SK-N-SH treated with all-trans-retinoic acid at 6 μM for 48 hours (cell line): ENCODE measurements around the gene NFAT5.

Experiments used
- ESRRG ChIP-seq: fragments of 250-450 bp; sonication (Bioruptor Pico); IDR thresholded peaks from 2 replicates; pipeline ENCODE4 v1.6.1; 2021; ENCODE audit warnings: mild to moderate bottlenecking
- ISL1 ChIP-seq: fragments of 250-450 bp; sonication (Bioruptor Pico); IDR thresholded peaks from 2 replicates; pipeline ENCODE4 v2.1.2; 2022; ENCODE audit warnings: mild to moderate bottlenecking, moderate library complexity
- PPARA ChIP-seq: fragments of 250-450 bp; sonication (Bioruptor Pico); IDR thresholded peaks from 2 replicates; pipeline ENCODE4 v1.5.0; 2020; ENCODE audit warnings: mild to moderate bottlenecking, borderline replicate concordance
- RARB ChIP-seq: fragments of 250-450 bp; sonication (Bioruptor Pico); IDR thresholded peaks from 2 replicates; pipeline ENCODE4 v1.8.0; 2021; ENCODE audit warnings: mild to moderate bottlenecking, moderate library complexity
- TOX ChIP-seq: fragments of 250-450 bp; sonication (Bioruptor Pico); IDR thresholded peaks from 2 replicates; pipeline ENCODE4 v1.8.0; 2021; ENCODE audit warnings: mild to moderate bottlenecking, moderate library complexity, borderline replicate concordance
- ZNF565 ChIP-seq: fragments of 450-650 bp; formaldehyde crosslinking; conservative IDR thresholded peaks from 2 replicates; pipeline ENCODE4 v1.5.0; 2020; ENCODE audit warnings: low read depth, mild to moderate bottlenecking, moderate library complexity
- ZNF70 ChIP-seq: fragments of 450-650 bp; formaldehyde crosslinking; IDR thresholded peaks from 2 replicates; pipeline ENCODE4 v1.5.0; 2020; ENCODE audit warnings: mild to moderate bottlenecking, moderate library complexity
- TF ChIP-seq, protein P1 (sequence below): fragments of 250-450 bp; sonication (Bioruptor Pico); IDR thresholded peaks from 2 replicates; pipeline ENCODE4 v1.8.0; 2020; ENCODE audit warnings: mild to moderate bottlenecking, moderate library complexity, borderline replicate concordance
- TF ChIP-seq, protein P2 (sequence below): fragments of 250-450 bp; sonication (Bioruptor Pico); IDR thresholded peaks from 2 replicates; pipeline ENCODE4 v1.5.1; 2021; ENCODE audit warnings: mild to moderate bottlenecking, moderate library complexity
- TF ChIP-seq, protein P3 (sequence below): fragments of 250-450 bp; sonication (Bioruptor Pico); IDR thresholded peaks from 2 replicates; pipeline ENCODE4 v1.8.0; 2021; ENCODE audit warnings: low read depth, mild to moderate bottlenecking, moderate library complexity, borderline replicate concordance
- TF ChIP-seq, protein P4 (sequence below): fragments of 250-450 bp; sonication (Bioruptor Pico); IDR thresholded peaks from 2 replicates; pipeline ENCODE4 v1.5.1; 2020; ENCODE audit warnings: low read depth, mild to moderate bottlenecking, moderate library complexity

DNA sequence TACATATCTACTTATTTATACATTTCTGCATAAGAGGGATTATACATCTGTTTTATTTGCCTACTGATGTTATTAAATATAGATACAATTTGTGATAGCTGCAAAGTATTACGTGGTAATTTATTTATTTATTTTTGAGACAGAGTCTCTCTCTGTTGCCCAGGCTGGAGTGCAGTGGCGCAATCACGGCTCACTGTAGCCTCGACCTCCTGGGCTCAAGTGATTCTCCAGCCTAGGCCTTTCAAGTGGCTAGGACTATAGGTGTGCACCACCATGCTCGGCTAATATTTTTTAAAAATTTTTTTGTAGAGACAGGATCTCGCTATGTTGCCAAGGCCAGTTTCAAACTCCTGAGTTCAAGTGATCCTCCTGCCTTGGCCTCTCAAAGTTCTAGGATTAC lies 35.5 kb downstream of the NFAT5 start:
- no peak for TF ChIP-seq ESRRG
- TF ChIP-seq RARB (CRISPR knock-in tag): no peak
- no peak for TF ChIP-seq PPARA (CRISPR knock-in tag)
- TF ChIP-seq, protein P1, sequence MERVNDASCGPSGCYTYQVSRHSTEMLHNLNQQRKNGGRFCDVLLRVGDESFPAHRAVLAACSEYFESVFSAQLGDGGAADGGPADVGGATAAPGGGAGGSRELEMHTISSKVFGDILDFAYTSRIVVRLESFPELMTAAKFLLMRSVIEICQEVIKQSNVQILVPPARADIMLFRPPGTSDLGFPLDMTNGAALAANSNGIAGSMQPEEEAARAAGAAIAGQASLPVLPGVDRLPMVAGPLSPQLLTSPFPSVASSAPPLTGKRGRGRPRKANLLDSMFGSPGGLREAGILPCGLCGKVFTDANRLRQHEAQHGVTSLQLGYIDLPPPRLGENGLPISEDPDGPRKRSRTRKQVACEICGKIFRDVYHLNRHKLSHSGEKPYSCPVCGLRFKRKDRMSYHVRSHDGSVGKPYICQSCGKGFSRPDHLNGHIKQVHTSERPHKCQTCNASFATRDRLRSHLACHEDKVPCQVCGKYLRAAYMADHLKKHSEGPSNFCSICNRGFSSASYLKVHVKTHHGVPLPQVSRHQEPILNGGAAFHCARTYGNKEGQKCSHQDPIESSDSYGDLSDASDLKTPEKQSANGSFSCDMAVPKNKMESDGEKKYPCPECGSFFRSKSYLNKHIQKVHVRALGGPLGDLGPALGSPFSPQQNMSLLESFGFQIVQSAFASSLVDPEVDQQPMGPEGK (CRISPR knock-in tag): no peak
- TF ChIP-seq, protein P2, sequence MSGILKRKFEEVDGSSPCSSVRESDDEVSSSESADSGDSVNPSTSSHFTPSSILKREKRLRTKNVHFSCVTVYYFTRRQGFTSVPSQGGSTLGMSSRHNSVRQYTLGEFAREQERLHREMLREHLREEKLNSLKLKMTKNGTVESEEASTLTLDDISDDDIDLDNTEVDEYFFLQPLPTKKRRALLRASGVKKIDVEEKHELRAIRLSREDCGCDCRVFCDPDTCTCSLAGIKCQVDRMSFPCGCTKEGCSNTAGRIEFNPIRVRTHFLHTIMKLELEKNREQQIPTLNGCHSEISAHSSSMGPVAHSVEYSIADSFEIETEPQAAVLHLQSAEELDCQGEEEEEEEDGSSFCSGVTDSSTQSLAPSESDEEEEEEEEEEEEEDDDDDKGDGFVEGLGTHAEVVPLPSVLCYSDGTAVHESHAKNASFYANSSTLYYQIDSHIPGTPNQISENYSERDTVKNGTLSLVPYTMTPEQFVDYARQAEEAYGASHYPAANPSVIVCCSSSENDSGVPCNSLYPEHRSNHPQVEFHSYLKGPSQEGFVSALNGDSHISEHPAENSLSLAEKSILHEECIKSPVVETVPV (CRISPR knock-in tag): no peak
- TF ChIP-seq, protein P3, sequence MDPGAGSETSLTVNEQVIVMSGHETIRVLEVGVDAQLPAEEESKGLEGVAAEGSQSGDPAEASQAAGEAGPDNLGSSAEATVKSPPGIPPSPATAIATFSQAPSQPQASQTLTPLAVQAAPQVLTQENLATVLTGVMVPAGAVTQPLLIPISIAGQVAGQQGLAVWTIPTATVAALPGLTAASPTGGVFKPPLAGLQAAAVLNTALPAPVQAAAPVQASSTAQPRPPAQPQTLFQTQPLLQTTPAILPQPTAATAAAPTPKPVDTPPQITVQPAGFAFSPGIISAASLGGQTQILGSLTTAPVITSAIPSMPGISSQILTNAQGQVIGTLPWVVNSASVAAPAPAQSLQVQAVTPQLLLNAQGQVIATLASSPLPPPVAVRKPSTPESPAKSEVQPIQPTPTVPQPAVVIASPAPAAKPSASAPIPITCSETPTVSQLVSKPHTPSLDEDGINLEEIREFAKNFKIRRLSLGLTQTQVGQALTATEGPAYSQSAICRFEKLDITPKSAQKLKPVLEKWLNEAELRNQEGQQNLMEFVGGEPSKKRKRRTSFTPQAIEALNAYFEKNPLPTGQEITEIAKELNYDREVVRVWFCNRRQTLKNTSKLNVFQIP: no peak
- TF ChIP-seq ZNF565: no peak
- TF ChIP-seq ISL1 (CRISPR knock-in tag): no peak
- no peak for TF ChIP-seq ZNF70
- TF ChIP-seq, protein P4, sequence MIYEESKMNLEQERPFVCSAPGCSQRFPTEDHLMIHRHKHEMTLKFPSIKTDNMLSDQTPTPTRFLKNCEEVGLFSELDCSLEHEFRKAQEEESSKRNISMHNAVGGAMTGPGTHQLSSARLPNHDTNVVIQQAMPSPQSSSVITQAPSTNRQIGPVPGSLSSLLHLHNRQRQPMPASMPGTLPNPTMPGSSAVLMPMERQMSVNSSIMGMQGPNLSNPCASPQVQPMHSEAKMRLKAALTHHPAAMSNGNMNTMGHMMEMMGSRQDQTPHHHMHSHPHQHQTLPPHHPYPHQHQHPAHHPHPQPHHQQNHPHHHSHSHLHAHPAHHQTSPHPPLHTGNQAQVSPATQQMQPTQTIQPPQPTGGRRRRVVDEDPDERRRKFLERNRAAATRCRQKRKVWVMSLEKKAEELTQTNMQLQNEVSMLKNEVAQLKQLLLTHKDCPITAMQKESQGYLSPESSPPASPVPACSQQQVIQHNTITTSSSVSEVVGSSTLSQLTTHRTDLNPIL: no peak
- no peak for TF ChIP-seq TOX
